AG10803 (cell line): Measurements from ENCODE around the gene TNNI3.

Experiments used
- DNase-seq: peaks from one replicate; pipeline ENCODE4 v3.0.0; 2010; ENCODE audit warnings: low read depth
- H3K4me3 ChIP-seq: 2 replicates; pipeline ENCODE4 v1.5.1; 2011; ENCODE audit warnings: mild to moderate bottlenecking, low read length, control low read depth
- CTCF ChIP-seq: conservative IDR thresholded peaks from 2 replicates; pipeline ENCODE4 v1.5.1; 2011; ENCODE audit warnings: mild to moderate bottlenecking, low read length, control low read depth, inconsistent platforms

TNNI3 gene

DNA sequence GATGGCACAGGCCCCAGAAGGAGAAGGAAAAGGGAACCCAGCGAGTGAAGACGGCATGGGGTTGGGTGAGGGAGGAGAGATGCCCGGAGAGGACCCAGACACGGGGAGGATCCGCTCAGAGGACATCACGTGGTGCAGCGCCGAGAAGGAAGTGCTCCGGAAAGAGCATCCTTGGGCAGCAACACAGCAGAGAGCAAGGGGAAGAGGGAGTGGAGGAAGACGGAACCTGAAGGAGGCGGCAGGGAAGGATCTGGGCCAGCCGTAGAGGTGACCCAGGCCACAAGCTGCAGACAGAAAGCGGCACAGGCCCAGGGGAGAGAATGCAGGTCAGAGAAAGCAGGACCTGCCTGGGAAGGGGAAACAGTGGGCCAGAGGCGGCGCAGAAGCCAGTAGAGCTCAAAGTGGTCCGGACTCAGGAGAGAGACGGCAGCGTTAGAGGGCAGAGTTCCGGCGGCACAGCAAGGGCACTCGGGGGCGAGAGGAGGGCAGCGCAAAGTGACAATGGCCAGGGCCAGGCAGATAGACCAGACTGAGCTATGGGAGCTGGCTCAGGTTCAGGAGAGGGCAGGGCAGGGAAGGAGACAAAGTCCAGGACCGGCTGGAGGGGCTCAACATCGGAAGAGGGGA is 41.2 kb downstream of the TNNI3 start:
- peak; percentile 14 for TF ChIP-seq CTCF
- DNase-seq: peak; percentile 65
- peak overlapping the region; percentile 95 for H3K4me3 ChIP-seq

DNA sequence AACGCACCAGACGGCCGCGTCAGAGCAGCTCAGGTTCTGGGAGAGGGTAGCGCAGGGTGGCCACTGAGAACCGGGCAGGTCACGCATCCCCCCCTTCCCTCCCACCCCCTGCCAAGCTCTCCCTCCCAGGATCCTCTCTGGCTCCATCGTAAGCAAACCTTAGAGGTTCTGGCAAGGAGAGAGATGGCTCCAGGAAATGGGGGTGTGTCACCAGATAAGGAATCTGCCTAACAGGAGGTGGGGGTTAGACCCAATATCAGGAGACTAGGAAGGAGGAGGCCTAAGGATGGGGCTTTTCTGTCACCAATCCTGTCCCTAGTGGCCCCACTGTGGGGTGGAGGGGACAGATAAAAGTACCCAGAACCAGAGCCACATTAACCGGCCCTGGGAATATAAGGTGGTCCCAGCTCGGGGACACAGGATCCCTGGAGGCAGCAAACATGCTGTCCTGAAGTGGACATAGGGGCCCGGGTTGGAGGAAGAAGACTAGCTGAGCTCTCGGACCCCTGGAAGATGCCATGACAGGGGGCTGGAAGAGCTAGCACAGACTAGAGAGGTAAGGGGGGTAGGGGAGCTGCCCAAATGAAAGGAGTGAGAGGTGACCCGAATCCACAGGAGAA is 42.0 kb downstream of the TNNI3 start:
- no peak for DNase-seq
- H3K4me3 ChIP-seq: peak overlapping the region; percentile 95
- no peak for TF ChIP-seq CTCF

DNA sequence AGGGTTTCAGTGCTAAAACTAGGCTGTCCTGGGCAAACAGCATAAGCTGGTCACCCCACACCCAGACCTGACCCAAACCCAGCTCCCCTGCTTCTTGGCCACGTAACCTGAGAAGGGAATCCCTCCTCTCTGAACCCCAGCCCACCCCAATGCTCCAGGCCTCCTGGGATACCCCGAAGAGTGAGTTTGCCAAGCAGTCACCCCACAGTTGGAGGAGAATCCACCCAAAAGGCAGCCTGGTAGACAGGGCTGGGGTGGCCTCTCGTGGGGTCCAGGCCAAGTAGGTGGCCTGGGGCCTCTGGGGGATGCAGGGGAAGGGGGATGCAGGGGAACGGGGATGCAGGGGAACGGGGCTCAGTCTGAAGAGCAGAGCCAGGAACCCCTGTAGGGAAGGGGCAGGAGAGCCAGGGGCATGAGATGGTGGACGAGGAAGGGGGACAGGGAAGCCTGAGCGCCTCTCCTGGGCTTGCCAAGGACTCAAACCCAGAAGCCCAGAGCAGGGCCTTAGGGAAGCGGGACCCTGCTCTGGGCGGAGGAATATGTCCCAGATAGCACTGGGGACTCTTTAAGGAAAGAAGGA is 42.9 kb downstream of the TNNI3 start:
- no peak for TF ChIP-seq CTCF
- no peak for DNase-seq
- H3K4me3 ChIP-seq: no peak overlapping the region

DNA sequence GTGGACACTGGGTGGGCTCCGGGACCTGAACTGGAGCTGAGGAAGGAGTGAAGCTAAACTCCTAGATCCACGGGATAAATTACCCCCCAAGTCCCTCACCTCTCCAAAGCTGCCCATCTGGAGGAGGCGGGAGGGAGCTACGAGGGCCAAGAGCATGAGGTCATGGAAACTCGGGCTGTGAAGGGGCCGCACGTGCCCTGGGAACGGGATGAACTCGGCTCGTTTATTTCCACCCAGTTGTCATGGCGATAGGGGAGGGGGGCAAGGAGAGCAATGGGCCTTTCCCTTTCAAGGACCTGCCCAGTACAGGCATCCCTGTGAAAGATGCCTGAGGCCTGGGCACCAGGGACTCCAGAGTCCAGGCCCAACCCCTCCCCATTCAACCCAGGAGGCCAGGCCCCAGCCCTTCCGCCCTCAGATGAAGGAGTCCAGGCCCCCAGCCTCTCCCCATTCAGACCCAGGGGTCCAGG is 43.9 kb downstream of the TNNI3 start:
- TF ChIP-seq CTCF: no peak
- peak; percentile 92 for DNase-seq
- H3K4me3 ChIP-seq: no peak overlapping the region

DNA sequence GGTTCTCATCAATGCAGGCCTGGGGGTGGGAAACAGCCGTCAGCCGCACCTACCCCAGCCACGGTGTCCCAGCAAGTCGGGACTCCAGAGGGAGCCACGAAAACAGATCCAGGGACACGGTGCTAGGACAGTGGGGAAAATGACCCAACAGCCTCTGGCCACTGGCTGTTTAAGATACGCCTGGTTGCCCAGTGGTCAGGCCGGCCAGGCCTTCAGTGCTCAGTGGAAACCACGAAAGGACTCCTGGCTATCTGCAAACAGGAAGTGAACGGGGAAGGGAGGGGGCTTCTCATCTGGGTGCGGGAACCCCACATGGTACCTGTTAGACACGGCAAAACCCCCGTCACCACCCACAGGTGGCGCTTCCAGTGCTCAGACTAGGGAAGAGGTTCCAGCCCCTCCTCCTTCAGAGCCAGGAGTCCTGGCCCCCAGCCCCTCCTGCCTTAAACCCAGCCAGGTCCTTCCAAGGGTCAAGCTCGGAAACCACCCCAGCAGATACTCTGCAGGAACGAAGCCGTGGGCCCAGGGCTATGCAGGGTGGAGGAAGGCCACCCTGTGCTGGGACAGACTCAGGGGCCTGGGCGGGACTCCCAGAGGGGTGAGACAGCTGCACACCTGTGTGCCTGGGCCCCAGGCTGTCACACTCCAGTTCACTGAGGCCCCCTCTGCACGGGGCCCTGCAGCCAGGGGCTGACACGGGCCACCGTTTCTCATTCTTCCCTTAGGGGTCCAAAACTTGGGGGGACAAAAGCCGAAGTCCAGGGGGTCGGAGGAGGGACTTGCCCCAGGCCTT is 44.6 kb downstream of the TNNI3 start:
- no peak; the same call in 1 of the 2 replicates for TF ChIP-seq CTCF
- H3K4me3 ChIP-seq: no peak overlapping the region
- no peak for DNase-seq

- no peak for DNase-seq
- H3K4me3 ChIP-seq: no peak overlapping the region
- no peak for TF ChIP-seq CTCF
Measured at GRCh38 chr19:55112246-55112776, 45.2 kb downstream of the TNNI3 start.
